ENCODE measurements around the gene COMMD6. TPM values are rescaled to one million over a fixed set of nuclear protein-coding genes. Genes with fewer than 3 reads are reported as not detected.

Gene COMMD6
- total RNA-seq, 2 donors from 2014 or later = 6.3 to 286 TPM

GRCh38 chr13:75508002-75508548 is 29.6 kb downstream of the COMMD6 start:
- intact Hi-C loops (cut with DNase I) = no loop called here
- 93 to 96% methylated on average over 6 of the region's 6 CpGs for WGBS, 2 donors
- H3K4me3 ChIP-seq = no peak overlapping the region
- ATAC-seq = no peak
- H3K36me3 ChIP-seq (replicated peaks in 1 of 2; ENCODE audit: insufficient read depth in 1 of 2, low read depth in 2 of 2) = no peaks in the 10 kb centered on the region
- H3K27ac ChIP-seq = no peak overlapping the region
- no peaks in the 10 kb centered on the region for H3K9me3 ChIP-seq
- no peaks in the 10 kb centered on the region for H3K27me3 ChIP-seq
- no peak for TF ChIP-seq POLR2A (IDR thresholded peaks at IDR 0.05)
- TF ChIP-seq, protein P1, sequence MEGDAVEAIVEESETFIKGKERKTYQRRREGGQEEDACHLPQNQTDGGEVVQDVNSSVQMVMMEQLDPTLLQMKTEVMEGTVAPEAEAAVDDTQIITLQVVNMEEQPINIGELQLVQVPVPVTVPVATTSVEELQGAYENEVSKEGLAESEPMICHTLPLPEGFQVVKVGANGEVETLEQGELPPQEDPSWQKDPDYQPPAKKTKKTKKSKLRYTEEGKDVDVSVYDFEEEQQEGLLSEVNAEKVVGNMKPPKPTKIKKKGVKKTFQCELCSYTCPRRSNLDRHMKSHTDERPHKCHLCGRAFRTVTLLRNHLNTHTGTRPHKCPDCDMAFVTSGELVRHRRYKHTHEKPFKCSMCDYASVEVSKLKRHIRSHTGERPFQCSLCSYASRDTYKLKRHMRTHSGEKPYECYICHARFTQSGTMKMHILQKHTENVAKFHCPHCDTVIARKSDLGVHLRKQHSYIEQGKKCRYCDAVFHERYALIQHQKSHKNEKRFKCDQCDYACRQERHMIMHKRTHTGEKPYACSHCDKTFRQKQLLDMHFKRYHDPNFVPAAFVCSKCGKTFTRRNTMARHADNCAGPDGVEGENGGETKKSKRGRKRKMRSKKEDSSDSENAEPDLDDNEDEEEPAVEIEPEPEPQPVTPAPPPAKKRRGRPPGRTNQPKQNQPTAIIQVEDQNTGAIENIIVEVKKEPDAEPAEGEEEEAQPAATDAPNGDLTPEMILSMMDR (IDR thresholded peaks at IDR 0.05) = no peak
- no peak for DNase-seq
- no peaks in the 10 kb centered on the region for H3K4me1 ChIP-seq

- H3K4me3 ChIP-seq = no peak overlapping the region
- 84 to 89% methylated on average over 7 to 10 of the region's 10 CpGs for WGBS, 2 donors
- H3K27ac ChIP-seq = no peak overlapping the region
- no peaks in the 10 kb centered on the region for H3K9me3 ChIP-seq
- DNase-seq (no peak), ATAC-seq (no peak)
- H3K27me3 ChIP-seq = no peaks in the 10 kb centered on the region
- no peaks in the 10 kb centered on the region for H3K36me3 ChIP-seq (replicated peaks in 1 of 2; ENCODE audit: insufficient read depth in 1 of 2, low read depth in 2 of 2)
- no peak for TF ChIP-seq POLR2A (IDR thresholded peaks at IDR 0.05)
- TF ChIP-seq, protein P1 (IDR thresholded peaks at IDR 0.05) = no peak
- intact Hi-C loops (cut with DNase I) = no loop called here
- no peaks in the 10 kb centered on the region for H3K4me1 ChIP-seq
Observed at GRCh38 chr13:75507027-75508001, 30.3 kb downstream of the COMMD6 start.

- no peak for DNase-seq
- H3K4me3 ChIP-seq = no peak overlapping the region
- ATAC-seq = no peak
- intact Hi-C loops (cut with DNase I) = no loop called here
- no peak overlapping the region for H3K27ac ChIP-seq
- no peaks in the 10 kb centered on the region for H3K4me1 ChIP-seq
- 64 to 93% methylated on average over 1 of the region's 1 CpG for WGBS, 2 donors
- no peaks in the 10 kb centered on the region for H3K9me3 ChIP-seq
- H3K27me3 ChIP-seq = no peaks in the 10 kb centered on the region
- no peaks in the 10 kb centered on the region for H3K36me3 ChIP-seq (replicated peaks in 1 of 2; ENCODE audit: insufficient read depth in 1 of 2, low read depth in 2 of 2)
- TF ChIP-seq, protein P1 (IDR thresholded peaks at IDR 0.05) = no peak
- no peak for TF ChIP-seq POLR2A (IDR thresholded peaks at IDR 0.05)
Observed at GRCh38 chr13:75506018-75506417, 31.6 kb downstream of the COMMD6 start.

- ATAC-seq = no peak
- no peak overlapping the region for H3K4me3 ChIP-seq
- no peak for DNase-seq
- no peaks in the 10 kb centered on the region for H3K36me3 ChIP-seq (replicated peaks in 1 of 2; ENCODE audit: insufficient read depth in 1 of 2, low read depth in 2 of 2)
- H3K9me3 ChIP-seq = no peaks in the 10 kb centered on the region
- no peaks in the 10 kb centered on the region for H3K27me3 ChIP-seq
- WGBS, 2 donors = 31 to 41% methylated on average over 3 of the region's 3 CpGs
- intact Hi-C loops (cut with DNase I) = no loop called here
- TF ChIP-seq, protein P1 (IDR thresholded peaks at IDR 0.05) = no peak
- TF ChIP-seq POLR2A (IDR thresholded peaks at IDR 0.05) = no peak
- H3K4me1 ChIP-seq = no peaks in the 10 kb centered on the region
- no peak overlapping the region for H3K27ac ChIP-seq
Observed at GRCh38 chr13:75505327-75505726, 32.3 kb downstream of the COMMD6 start.

All from body of pancreas (tissue), 4 donors.